ENCODE data around the gene TACC3.
"Not testable (repeated sequence)": the region's sequence is repeated elsewhere in the genome, so short reads cannot be mapped to it uniquely, and the experiment has no call there.

TACC3 gene

DNA sequence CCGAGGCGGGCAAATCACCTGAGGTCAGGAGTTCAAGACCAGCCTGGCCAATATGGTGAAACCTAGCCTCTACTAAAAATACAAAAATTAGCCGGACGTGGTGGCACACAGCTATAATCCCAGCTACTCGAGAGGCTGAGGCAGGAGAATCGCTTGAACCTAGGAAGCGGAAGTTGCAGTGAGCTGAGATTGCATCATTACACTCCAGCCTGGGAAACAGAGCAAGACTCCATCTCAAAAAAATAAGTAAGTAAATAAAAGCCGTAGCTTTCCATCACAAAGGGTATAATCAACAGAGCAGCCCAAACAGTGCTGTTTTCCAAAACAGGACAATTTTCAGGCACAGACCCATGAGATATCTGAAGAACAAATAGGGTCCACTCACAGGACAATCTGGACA lies 19.6 kb upstream of the TACC3 start:
- not testable (repeated sequence) for FAIRE-seq; DNase-seq (ENCODE audit: insufficient read length, low spot score)

DNA sequence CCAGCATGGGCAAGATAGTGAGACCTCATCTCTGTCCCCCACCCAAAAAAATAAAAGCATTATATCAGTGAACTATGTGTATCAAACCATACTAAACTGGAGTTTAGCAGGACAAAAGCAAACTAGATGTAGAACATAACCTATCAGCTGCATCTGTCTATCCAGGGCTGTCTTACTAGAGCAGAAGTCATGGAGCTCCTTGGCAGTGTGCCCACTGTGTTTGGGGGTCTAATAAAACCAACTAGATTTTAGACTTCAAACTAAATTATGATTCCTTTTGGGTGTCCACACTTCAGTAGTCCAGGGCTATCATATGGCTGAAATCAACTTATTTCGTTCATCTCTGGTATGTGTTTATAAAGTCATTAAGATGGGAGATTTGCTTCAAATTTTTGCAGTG lies 17.5 kb upstream of the TACC3 start:
- DNase-seq (ENCODE audit: insufficient read length, low spot score) (no peak), FAIRE-seq (no peak)

DNA sequence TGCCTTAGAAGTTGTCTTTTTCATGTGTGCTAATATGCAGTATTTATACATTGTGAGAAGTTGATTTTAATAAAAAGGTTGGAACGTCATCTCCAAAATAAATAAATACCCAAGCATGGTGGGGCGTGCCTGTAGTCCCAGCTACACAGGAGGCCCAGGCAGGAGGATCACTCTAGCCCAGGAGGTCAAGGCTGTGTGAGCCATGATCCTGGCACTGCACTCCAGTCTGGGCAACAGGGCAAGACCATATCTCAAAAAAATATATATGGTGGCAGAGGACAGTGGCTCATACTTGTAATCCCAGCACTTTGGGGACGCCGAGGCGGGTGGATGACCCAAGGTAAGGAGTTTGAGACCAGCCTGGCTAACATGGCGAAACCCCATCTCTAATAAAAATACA lies 15.6 kb upstream of the TACC3 start:
- no peak for DNase-seq (ENCODE audit: insufficient read length, low spot score)
- no peak for FAIRE-seq

DNA sequence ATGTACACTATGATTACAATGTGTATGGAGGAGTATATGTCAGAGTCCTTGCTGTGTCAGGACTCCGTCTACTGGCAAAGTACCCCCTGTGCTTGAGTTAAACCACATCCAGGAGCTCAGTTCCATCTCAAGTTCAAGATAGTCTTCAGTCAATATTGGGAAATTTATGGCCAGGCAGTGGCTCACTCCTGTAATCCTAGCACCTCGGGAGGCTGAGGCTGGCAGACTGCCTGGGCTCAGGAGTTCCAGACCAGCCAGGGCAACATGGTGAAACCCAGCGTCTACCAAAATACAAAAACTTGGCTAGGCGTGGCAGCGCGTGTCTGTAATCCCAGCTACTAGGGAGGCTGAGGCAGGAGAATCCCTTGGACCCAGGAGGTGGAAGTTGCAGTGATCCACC lies 15.0 kb upstream of the TACC3 start:
- FAIRE-seq (no peak), DNase-seq (ENCODE audit: insufficient read length, low spot score) (no peak)

DNA sequence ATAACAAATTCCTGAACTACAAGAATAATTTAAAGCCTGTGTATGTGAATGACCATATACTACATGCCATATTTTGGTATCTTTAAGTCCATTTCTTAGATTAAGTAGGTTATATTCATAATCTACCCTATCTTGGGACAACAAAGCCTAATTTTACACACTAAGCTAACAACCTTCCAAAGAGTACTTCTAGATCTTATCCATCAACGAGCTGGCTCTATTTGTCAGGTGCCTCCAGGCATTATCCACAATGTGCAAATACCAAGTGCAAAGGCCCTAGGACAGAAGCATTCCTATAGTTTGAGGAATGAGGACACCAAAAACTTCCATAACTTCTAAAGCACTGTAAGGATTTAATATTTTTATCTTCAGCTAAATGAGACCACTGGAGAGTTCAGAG lies 12.7 kb upstream of the TACC3 start:
- FAIRE-seq (no peak), DNase-seq (ENCODE audit: insufficient read length, low spot score) (no peak)

DNA sequence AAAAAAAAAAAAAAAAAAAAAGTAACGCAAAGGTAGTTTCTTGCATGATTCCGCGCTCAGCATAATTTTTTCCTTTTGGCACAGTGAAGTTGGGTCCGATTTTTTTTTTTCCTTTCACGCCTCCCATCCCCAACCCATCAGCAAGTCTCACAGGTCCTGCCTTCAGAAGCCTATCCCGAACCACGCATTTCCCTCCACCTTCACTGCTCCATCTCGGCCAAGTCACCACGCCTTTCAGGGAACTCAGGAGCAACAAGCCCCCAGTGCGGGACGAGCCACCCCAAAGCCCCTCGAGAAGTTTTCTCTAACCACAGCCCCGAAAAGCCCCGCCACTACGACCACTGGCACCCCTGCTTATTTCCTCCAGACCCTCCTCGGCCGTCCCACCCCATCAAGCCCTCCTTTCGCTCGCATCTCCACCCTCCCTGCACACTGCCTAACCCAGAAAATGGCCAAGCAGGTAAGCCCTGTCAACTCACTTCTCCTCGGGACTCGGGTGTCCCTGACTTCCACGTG lies 10.2 kb upstream of the TACC3 start:
- FAIRE-seq (no peak), DNase-seq (ENCODE audit: insufficient read length, low spot score) (no peak)

DNA sequence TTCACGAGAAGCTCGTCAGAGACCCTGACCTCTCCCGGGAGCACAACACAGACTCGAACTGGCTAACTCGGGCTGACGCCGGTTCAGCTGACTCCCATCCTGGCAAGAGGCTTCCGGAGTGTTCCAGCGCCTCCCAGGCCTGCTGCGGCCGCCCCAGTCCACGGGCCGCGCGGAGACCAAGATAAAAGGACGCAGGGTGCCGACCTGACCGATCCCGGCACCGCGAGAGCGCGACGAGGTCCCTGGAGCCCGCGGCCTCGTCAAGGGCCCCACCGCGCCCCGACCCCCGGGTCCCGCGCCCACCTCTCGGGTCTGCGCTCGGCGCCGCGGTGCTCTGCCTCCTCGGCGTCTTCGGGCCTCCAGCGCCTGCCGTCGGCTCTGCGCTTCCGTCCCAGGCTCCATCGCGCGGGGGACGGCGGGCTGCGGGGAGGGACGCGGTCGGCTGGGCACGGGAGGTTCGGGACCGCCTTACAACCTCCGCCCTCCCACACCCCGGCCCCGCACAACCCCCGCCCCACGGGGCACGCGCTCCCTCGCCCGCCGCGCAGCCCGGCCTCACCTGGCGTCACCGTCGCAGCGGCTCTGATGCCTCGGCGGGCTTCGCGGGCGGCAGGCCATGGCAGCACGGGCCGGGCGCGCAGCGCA lies 9.6 kb upstream of the TACC3 start:
- DNase-seq (ENCODE audit: insufficient read length, low spot score) (no peak), FAIRE-seq (no peak)

DNA sequence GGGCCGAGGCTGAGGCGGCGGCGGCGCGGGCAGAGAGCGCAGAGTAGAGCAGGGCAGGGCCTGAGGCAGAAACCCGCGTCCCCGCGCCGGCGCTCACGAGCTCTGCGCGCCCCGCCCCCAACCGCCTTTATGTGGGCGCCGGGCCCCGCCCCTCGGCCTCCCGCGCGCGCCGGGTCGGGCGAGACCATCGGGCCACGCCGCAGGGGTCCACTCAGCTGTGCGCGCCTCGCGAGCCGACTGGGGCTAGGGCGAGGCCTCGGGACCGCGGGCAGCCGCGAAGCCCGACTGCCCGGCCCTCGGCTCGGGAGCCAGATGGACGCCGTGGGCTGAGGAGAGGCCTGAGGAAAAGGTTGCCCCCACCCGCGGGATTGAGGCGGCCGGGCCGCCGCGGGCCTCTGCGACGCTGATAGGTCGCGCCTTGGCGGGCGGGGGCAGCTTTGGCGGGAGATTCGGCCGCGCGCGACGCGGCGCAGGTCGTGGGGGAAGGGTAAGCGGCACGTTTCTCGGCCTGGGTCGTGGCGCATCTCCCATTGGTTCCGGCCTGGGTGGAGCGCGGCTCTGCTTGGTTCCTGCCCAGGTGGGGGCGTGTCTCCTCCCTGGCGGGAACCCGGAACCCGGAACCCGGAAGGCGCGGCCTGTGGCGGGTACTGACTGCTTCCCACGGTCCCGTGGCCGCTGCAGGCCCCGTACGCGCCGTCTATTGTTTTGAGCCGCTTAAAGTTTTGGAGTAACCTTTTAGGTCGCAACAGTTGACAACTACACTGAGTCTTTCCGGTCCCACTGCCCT lies 8.9 kb upstream of the TACC3 start, which contains the start of gene SLBP:
Gene SLBP, minus strand, starts transcription at position 104 of the 787 bp plus-strand sequence. CDS start 131 bp downstream, outside the sequence.
- FAIRE-seq, result peak; percentile 80
- DNase-seq (ENCODE audit: insufficient read length, low spot score), result peak; percentile 96

DNA sequence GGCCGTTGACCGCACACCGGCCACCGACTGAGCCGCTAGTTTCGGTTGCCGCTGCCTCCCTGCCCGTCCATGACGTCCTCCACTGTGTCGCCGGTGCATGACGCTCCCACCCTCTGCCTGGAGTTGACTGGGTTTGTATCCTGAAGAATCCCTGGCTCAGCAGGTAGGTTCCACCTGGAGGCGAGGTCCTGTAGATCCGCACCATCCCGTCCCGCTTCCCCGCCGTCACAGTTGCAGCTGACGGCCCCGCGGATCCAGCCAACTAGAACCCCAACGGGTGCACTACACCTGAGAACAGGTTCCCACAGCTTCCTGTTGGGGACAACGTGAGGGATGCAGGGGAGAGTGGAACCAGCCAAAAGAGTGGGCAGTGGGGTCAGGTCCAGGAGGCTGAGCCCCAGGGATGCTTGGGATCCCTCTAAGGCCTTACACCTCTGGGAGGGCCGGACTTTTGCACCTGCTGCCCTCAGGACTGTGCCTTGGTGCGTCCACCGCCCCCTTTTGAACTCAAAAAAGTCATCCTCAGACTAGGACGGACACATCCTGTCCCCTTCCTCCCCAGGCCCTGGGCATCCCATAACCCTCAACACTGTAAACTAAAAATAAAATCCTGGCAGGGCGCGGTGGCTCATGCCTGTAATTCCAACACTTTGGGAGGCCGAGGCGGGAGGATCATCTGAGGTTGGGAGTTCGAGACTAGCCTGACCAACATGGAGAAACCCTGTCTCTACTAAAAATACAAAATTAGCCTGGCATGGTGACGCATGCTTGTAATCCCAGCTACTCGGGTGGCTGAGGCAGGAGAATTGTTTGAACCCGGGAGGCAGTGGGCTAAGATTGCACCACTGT lies 8.1 kb upstream of the TACC3 start:
- DNase-seq (ENCODE audit: insufficient read length, low spot score), result no peak
- peak; percentile 63 for FAIRE-seq

DNA sequence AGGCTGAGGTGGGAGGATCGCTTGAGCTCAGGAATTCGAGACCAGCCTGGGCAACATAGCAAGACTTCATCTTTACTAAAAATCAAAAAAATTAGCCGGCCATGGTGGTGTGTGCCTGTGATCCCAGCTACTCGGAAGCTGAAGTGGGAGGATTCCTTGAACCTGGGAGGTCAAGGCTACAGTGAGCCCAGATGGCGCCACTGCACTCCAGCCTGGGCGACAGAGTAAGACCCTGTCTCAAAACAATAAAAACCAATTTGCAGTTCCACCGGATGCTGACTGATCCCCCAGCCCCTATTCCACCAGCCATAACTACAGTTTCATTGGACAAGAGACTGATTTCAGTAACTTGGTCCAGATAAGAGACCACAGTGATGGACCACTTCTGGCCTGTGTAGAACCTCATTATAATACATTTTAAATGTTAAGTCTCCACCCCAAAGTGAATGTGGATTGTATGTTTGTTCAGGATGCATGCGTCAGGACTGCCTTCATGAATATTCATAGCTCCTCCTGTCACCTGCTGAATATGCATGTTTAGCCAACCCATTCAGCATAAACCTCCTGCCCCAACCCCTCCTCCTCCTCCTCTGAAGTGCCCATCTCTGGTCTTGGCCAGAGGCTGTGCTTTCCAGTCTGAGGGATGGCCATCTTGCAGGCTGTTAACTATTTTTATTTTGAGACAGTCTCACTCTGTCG lies 6.9 kb upstream of the TACC3 start:
- DNase-seq (ENCODE audit: insufficient read length, low spot score) (no peak), FAIRE-seq (no peak)

DNA sequence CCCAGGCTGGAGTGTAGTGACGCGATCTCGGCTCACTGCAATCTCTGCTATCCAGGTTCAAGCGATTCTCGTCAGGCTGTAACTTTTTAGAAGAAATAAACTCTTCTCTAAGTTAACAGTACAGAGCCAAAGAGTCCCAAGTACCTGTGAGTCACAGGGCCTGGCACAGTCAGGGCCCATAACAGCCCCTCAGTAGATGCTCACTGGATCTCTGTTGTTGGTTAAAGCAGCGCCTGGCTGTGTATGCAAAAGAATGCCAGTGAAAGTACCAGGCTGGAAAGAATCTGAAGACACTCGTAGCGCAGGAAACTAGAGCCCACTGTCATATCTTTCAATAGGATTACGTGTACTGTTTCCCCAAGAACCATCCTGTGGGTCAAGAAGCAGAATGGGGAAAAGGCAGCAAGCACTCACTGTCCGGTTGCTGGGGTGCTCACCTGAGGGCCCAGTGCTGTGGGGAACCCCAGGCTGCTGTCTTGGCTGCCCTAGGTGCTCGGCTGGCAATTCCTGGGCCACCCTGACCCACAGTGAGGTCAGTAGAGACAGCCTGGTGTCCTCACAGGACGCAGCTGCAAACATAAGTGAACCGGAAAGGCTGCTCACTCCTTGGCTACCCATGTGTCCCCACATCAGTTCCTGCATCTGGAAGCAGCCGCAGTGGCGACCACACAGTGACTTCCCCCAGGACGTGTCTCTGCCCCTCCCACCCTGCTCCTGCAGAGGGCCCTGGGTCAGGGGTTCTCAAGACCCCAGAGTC lies 6.1 kb upstream of the TACC3 start:
- no peak for DNase-seq (ENCODE audit: insufficient read length, low spot score)
- FAIRE-seq, result no peak

DNA sequence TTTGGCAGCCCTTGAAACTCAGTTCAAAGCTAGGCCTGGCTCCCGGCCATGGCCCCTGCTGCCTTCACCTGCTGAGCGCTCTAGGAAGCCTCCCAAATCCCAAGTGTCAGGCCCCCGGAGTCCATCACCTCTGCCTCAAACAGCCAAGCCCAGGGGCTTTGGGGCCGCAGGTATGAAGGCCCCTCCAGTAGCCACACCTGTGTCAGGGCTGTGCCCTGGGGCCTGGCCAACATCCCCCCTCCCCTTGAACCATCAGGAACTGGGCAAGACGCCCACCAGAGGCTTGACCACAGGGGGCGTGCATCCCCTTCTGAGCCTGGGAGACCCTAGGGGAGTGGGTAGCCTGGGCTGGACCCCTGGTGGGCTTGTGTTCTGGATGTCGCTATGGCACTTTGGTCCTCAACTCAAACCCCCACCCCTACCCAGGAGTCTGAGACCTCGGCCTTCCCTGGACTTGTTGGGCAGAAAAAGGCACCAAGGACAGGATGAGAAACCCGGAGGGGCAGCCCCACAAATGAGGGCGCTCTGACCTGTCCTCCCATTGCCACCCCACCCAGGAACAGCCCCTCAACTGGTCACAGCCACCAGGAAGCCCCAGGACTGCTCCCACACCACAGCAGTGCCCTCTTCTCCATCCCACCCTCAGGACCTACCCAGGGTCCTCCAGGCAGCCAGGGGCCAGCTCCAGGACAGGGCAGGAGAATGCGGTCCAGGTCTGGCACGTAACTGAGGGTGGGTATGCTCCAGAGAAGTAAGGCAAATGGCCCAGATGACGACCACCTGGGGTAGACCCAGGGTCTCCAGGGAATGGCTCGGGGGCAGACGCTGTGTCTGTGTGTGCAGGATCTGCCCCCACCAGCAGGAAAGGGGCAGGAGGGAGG lies 5.0 kb upstream of the TACC3 start:
- no peak for FAIRE-seq

DNA sequence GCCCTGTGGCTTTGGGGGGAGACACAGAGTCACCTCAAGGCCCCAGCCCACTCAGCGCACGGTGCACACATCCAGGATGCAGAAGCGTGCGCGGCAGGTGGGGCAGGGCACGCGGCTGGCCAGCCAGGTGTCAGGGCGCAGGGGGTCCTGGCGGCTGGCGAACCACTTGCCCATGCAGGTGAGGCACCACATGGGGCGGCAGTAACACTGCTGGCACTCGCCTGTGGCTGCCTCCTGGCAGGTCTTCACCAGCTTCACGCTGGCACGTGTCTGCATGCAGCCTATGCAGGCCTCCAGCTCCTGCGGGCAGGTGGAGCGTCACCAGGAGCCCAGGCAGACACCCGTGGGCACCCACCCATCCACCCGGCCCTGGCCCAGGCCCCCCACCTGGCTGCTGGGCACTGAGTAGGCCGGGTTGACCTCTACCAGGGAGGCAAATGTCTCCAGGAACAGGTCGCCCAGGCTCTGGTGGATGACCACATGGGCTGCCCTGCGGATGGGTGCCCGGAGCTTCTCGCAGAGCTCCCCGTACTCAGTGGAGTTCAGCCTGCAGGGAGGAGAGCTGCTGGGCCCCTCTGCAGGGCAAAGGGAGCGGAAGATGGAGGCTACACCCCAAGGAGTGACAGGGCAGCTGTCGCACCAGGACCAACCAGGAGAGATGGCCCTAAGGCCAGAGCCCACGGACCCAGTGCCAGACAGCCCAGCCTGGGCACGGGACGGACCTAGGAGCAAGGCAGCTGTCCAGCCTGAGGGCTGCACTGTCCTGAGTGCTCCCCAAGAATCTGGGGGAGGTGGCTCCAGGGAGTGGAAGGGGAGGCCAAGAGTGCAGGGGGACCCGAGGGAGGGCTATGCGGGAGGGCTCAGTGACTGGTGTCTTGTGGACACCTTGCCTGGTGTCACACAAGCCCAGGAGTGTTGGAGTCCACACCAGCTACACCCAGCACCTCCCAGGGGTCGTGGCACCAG lies 3.9 kb upstream of the TACC3 start:
- DNase-seq (ENCODE audit: insufficient read length, low spot score), result no peak
- no peak for FAIRE-seq

More for the DNA sequence above, 5.0 kb upstream of the TACC3 start:
- DNase-seq (ENCODE audit: insufficient read length, low spot score), result no peak

DNA sequence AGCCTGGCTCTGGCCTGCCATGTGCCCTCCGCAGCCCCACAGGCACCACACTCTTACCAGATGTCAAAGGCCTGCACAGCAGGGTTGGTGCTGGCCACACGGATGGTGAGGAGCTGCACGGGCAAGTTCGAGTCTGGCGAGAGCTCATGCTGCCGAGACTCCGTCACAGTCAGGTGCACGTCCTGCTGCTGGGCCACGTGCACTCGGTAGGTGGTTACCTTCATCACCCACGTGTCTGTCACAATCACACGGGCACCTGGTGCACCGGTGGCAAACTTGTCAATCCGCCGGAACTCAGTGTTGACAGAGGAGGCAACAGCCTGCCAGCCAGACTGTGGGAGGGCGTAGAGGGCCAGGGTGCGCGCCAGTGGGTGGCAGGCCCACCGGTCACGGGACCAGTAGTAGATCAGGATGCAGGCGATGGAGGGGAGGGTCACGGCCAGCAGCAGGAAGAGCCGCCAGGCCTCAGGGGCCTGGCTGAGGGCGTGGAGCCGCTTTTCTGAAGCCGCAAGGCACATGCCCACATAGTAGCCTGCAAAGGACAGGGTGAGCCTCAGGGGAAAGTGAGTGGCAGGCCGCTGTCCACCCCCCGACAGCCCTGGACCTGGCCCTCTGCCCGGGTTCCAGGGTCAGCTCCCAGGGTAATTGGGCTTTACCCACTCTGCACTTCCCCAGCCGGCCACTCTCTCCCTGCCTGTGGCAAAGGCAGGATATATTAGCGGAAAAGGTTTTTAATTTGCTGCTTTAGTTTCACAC lies 3.0 kb upstream of the TACC3 start:
- no peak for DNase-seq (ENCODE audit: insufficient read length, low spot score)
- no peak for FAIRE-seq

DNA sequence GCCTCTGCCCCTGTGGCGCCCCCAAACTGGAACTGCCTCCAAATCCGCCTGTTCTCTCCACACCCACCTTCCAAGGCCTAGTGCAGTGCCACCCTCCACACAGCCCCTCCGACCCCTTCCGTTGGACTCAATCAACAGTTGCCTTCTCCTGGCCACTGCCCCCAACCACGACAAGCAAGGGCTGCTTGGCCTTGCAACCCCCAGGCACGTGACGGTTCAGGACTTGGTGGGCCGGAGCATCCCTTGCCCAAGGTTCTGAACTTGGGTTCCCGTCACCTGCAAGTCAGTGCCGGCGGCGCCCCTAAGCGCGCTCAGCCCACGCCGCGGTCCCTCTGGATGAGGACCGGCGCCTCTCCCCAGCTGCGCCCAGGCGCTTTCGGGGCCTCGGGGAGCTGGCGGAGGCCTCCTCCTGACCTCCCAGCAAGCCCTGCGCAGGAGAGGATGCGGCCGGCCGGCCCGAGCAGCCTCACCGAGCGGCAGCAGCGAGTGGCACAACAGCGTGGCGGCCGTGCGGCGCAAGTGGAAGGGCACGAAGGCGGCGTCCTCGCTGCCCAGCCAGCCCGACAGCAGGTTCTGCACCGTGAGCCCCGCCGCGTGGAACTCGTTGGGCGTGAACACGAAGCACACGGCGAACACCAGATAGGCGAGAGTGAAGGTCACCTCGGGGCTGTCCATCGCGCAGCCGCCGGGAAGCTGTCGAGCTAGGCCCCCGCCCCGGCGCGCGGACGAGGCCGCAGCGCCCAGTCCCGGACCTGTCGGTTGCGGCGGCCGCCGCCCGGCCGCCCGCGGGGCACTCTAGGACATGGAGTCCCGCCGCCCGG lies 948 bp upstream of the TACC3 start:
- DNase-seq (ENCODE audit: insufficient read length, low spot score) (no peak), FAIRE-seq (peak; percentile 84)

Measured in HTR-8/SVneo (cell line).